Measurements from ENCODE around the gene HIBCH. TPM values are rescaled to one million over a fixed set of nuclear protein-coding genes. Genes with fewer than 3 reads are reported as not detected.

HIBCH gene
- total RNA-seq, 1 donor from 2014 or later, result 22.0 TPM

DNA sequence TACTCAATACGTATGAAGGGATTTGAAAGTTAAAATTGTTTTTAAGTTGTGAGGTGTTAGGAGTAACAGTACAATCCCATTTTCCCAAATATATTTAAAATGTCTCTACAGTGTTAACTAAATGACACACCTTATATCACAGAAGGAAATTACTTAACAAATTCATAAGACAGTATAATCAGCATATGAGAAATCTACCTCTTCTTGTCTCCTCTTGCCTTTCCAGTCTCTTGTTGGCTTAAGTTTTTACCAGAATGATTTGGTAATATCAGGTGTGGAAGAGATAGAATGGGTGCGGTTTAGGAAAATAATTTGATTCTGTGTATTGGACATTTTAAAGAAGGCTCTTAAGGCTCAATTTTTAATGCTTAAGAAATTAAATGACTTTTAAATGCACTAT, 14.3 kb upstream of the HIBCH start:
- Mint-ChIP-seq H3K4me1 (ENCODE audit: low read depth, unreplicated experiment) (no peaks in the 10 kb centered on the region), H3K27me3 (ENCODE audit: unreplicated experiment) (no peaks in the 10 kb centered on the region), H3K9me3 (ENCODE audit: unreplicated experiment) (no peaks in the 10 kb centered on the region), H3K27ac (ENCODE audit: unreplicated experiment) (no peak overlapping the region), H3K4me3 (ENCODE audit: unreplicated experiment) (no peak overlapping the region), H3K36me3 (ENCODE audit: unreplicated experiment) (no peaks in the 10 kb centered on the region)
- TF ChIP-seq, protein P1, sequence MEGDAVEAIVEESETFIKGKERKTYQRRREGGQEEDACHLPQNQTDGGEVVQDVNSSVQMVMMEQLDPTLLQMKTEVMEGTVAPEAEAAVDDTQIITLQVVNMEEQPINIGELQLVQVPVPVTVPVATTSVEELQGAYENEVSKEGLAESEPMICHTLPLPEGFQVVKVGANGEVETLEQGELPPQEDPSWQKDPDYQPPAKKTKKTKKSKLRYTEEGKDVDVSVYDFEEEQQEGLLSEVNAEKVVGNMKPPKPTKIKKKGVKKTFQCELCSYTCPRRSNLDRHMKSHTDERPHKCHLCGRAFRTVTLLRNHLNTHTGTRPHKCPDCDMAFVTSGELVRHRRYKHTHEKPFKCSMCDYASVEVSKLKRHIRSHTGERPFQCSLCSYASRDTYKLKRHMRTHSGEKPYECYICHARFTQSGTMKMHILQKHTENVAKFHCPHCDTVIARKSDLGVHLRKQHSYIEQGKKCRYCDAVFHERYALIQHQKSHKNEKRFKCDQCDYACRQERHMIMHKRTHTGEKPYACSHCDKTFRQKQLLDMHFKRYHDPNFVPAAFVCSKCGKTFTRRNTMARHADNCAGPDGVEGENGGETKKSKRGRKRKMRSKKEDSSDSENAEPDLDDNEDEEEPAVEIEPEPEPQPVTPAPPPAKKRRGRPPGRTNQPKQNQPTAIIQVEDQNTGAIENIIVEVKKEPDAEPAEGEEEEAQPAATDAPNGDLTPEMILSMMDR (IDR thresholded peaks at IDR 0.05; ENCODE audit: partially characterized antibody, unreplicated experiment), result no peak
- no peak for DNase-seq

DNA sequence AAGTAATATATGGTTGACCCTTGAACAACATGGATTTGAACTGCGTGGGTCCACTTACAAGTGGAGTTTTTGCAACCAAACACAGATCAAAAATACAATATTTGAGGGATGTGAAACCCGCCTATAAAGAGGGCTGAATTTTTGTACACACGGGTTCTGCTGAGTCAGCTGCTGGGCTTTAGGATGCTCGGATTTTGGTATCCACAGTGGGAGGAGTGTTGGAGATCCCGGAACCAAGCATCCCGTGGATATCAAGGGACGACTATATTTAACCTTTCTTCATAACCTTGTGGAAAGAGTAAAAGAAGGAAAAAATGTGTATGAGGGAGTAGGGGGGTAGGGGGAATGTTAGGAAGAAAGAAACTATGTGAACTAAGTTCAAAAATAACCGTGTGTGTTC, 13.8 kb upstream of the HIBCH start:
- H3K27ac Mint-ChIP-seq (ENCODE audit: unreplicated experiment), result no peak overlapping the region
- no peaks in the 10 kb centered on the region for H3K9me3 Mint-ChIP-seq (ENCODE audit: unreplicated experiment)
- TF ChIP-seq, protein P1 (IDR thresholded peaks at IDR 0.05; ENCODE audit: partially characterized antibody, unreplicated experiment), result no peak

DNA sequence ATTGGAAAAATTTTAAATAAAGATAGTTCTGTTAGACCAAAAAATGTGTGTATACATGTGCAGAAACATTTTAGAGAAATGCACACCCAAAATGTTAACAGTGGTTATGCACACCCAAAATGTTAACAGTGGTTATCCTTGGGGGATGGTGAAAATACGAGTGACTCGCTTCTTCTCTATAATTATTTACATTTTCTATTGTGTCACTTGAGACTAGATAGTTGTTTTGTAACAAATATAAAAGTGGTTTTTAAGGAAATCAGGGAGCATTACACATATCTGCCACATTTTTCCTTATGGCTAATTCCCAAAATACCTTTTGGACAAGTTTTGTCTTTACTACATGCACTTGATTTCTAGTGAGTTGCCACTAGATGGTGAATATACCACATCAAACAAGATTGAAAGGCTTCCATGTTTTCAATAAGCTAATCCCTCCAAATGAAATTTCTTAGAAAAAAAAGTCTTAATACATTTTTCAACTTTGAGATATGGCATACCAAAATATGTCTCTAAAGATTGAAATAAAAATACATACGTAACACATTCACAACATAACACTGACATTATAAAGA, 9.0 kb upstream of the HIBCH start:
- H3K36me3 Mint-ChIP-seq (ENCODE audit: unreplicated experiment), result no peaks in the 10 kb centered on the region
- no peaks in the 10 kb centered on the region for H3K9me3 Mint-ChIP-seq (ENCODE audit: unreplicated experiment)
- H3K27me3 Mint-ChIP-seq (ENCODE audit: unreplicated experiment), result no peaks in the 10 kb centered on the region
- no peak overlapping the region for H3K4me3 Mint-ChIP-seq (ENCODE audit: unreplicated experiment)
- H3K4me1 Mint-ChIP-seq (ENCODE audit: low read depth, unreplicated experiment), result peaks cover 6% of the 10 kb centered on the region
- H3K27ac Mint-ChIP-seq (ENCODE audit: unreplicated experiment), result no peak overlapping the region
- TF ChIP-seq, protein P1 (IDR thresholded peaks at IDR 0.05; ENCODE audit: partially characterized antibody, unreplicated experiment), result no peak
- no peak for DNase-seq

More for the DNA sequence above, 13.8 kb upstream of the HIBCH start:
- Mint-ChIP-seq H3K36me3 (ENCODE audit: unreplicated experiment) (no peaks in the 10 kb centered on the region), H3K27me3 (ENCODE audit: unreplicated experiment) (no peaks in the 10 kb centered on the region), H3K4me3 (ENCODE audit: unreplicated experiment) (no peak overlapping the region), H3K4me1 (ENCODE audit: low read depth, unreplicated experiment) (no peaks in the 10 kb centered on the region)
- no peak for DNase-seq

DNA sequence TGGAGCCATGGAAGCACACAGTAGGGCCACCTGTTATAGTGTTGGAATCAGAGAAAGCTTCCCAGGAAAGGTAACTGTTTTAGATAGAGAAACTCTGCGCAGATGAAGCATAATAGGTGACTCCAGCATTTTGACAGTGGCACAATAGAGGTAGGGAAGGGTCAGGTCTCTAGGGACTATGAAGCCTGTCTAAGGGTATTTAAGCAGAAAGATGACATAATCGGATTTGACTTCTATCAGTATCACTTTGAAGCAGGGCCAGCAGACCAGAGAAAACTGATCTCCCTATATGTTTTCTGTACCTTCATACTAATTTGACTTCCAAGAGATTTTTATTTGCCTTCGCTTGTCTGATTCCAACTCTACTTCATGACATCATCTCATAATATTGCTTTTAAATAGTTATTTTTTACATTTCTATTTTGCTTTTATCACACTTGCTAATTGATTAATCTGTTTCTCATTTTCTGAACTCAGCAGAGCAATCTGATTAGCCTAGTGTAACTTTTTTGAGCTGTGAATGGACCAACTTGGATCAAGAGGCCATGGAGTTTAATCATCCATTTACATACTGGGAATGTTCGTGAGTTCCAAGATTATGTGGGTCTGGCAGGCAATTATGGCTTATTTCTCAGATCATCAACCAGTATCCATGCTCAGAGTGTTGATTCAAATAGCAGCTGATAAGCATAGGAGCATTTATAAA, 8.4 kb upstream of the HIBCH start:
- H3K27me3 Mint-ChIP-seq (ENCODE audit: unreplicated experiment), result no peaks in the 10 kb centered on the region
- no peaks in the 10 kb centered on the region for H3K36me3 Mint-ChIP-seq (ENCODE audit: unreplicated experiment)
- H3K4me3 Mint-ChIP-seq (ENCODE audit: unreplicated experiment), result no peak overlapping the region
- peaks cover 6% of the 10 kb centered on the region for H3K4me1 Mint-ChIP-seq (ENCODE audit: low read depth, unreplicated experiment)
- DNase-seq, result no peak
- H3K27ac Mint-ChIP-seq (ENCODE audit: unreplicated experiment), result no peak overlapping the region
- H3K9me3 Mint-ChIP-seq (ENCODE audit: unreplicated experiment), result no peaks in the 10 kb centered on the region
- TF ChIP-seq, protein P1 (IDR thresholded peaks at IDR 0.05; ENCODE audit: partially characterized antibody, unreplicated experiment), result no peak

DNA sequence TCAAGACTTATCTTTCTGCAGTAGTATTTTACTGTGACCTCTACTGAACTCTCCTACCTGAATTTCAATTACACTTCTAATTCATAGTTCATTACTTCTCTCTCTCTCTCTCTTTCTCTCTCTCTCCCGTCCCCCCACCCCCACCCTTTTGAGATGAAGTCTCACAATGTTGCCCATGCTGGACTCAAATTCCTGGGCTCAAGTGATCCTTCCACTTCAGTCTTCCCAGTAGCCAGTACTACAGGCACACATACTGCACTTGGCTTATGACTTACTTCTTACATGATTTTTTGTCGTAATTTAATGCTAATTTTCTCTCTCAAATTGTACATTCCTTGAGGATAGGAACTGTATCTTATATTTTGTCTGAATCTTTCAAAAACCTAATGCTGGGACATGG, 6.0 kb upstream of the HIBCH start:
- TF ChIP-seq, protein P1 (IDR thresholded peaks at IDR 0.05; ENCODE audit: partially characterized antibody, unreplicated experiment), result no peak
- Mint-ChIP-seq H3K36me3 (ENCODE audit: unreplicated experiment) (no peaks in the 10 kb centered on the region), H3K4me1 (ENCODE audit: low read depth, unreplicated experiment) (peaks cover 6% of the 10 kb centered on the region), H3K4me3 (ENCODE audit: unreplicated experiment) (no peak overlapping the region), H3K27ac (ENCODE audit: unreplicated experiment) (no peak overlapping the region), H3K27me3 (ENCODE audit: unreplicated experiment) (no peaks in the 10 kb centered on the region), H3K9me3 (ENCODE audit: unreplicated experiment) (no peaks in the 10 kb centered on the region)
- no peak for DNase-seq

Measured in glutamatergic neuron (in vitro differentiated cells).